ENCODE data around the gene FAM78A. TPM values are rescaled to one million over a fixed set of nuclear protein-coding genes. Genes with fewer than 3 reads are reported as not detected.

FAM78A gene
- total RNA-seq, 1 donor from 2014 or later: 9.9 TPM

DNA sequence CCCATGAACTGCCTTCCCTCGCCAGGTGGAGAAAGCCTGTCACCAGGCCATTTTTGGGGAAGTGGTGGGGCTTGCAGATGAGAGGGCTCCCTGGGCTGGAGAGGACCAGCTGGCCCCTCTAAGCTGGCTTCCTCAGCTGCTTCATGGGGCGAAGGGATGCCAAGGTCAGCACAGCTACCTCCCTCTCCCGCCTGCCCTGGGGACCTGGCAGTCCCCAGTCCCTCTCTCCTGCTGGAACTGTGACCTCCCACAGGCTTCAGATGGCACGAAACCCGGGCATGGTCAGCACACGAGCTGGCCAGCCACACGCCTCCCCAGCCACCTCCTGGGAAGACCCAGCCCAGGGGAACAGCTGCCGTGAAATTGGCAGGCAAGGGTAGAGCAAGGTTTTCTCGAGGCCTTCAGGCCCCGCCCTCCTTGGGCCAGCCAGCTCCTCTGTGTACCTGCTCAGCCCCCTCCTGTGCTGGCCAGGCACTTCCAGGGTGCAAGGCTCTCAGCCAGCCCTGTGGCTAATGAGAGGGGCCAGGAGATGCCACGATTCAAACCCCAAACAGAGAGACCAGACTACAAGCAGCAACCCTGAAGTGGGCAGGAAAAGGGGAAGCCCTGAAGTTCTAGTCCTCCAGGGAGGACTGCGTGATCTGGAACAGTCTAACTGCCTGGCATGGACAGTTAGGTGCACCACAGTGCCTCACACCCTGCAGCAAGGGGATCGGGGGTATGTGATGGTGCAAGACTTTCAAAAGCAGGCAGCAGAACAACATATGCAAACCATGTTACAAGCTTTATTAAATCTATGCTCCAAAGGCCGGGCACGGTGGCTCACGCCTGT lies 26.1 kb upstream of the FAM78A start:
- no peak for DNase-seq

DNA sequence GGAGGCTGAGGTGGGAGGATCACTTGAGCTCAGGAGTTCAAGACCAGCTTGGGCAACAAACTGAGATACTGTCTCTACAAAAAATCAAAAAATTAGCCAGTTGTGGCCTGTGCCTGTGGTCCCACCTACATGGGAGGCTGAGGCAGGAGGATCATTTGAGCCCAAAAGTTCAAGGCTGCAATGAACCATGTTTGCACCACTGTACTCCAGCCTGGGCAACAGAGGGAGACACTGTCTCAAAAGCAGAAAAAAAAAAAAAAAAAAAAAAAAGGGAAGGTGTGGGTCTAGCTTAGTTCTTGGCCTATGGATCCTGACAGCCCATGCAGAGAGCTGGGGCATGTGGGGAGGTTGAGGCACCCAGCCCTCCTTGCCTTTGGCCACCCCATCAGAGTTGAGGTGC lies 24.1 kb upstream of the FAM78A start:
- no peak for DNase-seq

GRCh38 chr9:131299961-131300347 lies 23.6 kb upstream of the FAM78A start:
- no peak for DNase-seq

DNA sequence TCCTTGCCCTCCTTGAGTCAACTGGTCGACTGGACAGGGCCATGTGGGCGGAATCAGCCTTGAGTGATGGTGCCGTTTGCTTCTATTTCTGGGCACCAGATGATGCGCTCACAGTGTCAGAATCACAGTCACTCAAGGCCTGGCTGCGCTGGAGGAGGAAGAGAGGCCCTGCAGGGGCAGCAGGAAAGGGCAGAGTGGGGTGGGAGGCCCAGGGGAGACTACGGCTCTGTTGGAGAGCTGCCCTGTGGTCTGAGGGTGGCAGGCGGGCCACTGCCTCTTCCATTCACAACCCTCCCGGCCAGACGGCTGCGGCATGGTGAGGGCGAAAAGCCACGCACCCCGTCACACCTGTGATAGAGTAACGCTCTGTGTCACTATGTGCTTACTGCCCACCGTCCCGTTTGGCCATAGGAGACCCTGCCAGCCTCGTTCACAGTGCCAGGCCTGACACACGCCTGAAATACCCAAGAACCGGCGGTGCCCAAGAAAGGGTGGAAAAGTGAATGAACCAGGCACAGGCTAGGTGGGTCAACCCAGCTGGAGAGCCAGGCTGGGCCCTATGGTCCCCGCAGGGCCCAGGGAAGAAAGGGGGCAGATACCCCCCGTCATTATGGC lies 23.1 kb upstream of the FAM78A start:
- no peak for DNase-seq

GRCh38 chr9:131298816-131299215 lies 22.5 kb upstream of the FAM78A start:
- no peak for DNase-seq

DNA sequence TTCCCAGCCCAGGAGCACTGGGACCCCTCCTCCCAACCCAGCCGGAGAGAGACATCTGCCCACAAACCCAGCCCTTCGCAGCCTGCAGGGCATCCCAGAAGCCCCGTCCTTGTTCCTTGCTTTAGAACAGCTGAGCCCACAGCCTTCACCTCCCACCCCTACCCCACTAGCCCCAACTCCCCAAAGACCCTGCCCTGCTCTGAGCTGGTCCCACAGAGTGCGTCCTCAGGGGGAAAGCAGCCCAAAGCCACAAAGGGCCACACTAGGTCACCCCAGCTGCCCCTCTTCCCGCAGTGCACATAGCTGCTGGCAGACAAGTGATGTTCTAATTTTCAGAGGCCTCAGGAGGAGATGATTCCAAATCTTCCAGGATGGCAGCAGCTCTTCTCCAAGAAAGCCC lies 22.0 kb upstream of the FAM78A start:
- no peak for DNase-seq

- no peak for DNase-seq
These were observed 21.6 kb upstream of the FAM78A start for GRCh38 chr9:131297903-131298302.

DNA sequence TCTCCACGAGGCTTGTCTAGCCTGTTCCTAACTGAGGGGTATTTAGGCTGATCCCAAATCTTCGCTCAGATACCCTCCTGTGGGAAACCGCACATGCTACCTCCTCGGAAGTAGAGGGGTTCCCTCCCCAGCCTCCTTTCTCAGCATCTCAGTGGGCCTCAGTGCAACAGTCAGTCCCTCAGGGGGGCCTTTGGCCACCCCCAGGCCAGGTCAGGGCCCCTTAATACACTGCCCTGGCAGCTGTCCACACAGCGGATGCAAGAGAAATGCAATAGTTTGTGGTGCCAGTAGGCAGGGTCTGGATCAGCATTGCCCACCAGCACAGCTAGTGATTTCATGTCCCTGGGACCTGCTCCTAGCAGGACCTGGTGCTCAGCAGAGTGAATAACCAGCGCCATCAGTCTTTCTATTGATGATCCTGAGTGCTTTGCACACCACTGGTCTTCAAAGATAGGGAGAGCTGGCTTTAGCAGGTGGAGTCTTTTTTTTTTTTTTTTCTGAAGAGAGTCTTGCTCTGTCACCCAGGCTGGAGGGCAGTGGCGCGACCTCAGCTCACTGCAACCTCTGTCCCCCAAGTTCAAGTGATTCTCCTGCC lies 20.7 kb upstream of the FAM78A start:
- no peak for DNase-seq

DNA sequence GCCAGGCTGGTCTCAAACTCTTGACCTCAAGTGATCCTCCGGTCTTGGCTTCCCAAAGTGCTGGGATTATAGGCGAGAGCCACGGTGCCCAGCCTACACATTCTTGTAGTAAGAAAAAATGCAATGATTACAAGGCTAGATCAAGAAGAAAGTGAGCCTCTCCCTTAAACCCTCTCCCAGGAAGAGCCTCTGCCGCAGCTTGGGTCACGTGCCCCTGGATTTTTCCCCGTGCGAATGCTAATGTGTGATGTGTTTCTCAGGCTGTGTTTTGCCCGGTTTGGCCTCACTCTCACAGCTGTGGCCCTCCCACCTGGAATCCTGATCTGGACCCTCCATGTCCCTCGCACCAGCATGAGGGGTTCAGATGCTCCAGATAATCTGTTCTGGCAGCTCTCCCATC lies 20.1 kb upstream of the FAM78A start:
- no peak for DNase-seq

GRCh38 chr9:131292937-131293336 lies 16.6 kb upstream of the FAM78A start:
- no peak for DNase-seq

DNA sequence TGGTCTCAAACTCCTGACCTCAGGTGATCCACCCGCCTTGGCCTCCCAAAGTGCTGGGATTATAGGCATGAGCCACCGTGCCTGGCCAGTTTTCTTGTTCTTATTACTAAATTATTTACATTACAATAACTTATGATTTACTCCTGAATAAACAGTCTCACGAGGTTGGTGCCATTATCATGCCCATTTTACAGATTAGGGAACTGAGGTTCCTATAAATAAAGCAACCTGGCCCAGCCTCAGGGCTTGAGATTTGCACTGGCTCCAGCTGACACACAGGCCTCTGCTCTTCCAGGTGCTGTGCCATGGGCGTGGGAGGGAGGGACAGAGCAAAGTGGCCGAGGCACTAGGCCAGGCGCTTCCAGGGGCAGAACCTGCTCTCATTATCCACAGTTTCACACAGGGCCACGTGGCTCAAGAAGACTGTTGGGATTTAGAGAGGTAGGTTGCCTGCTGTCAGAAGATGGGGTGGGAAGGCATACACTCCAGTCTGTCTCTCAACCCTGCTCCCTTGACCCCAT lies 15.5 kb upstream of the FAM78A start:
- DNase-seq: no peak

DNA sequence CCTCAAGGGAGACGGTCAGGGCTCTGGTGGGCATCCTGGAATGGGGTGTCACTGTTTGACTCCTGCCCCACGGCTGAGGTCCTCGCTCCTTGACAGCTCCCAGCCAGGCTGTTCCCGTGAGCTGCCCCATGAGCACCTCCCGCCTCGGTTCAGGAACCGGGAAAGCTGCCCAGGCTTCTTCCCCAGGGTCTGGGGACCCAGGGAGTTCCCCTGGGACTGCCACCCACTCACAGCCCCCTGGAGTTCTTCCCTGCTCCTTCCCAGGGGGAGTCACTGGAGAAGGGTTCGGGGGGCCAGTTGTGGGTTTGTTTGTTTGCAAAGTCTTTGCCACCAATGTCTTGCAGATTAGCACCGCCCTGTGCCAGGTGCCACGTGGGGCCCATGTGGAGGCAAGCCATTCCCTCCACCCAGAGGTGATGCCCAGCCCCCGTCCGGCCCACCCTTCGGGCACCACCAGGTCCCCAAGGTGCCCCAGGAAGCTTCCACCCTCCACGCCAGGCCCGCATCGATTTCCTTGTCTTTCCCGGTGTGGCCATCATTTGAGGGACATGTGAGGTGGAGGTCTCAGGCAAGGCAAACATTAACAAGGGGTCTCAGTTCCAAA lies 14.6 kb upstream of the FAM78A start:
- DNase-seq: no peak

GRCh38 chr9:131290036-131290766 lies 13.9 kb upstream of the FAM78A start:
- no peak for DNase-seq

GRCh38 chr9:131289301-131290035 lies 13.2 kb upstream of the FAM78A start, which contains the start of gene PLPP7:
PLPP7 (plus strand) TSS chr9:131289723; CDS start chr9:131289998, 275 bp downstream.
- peak; percentile 68 for DNase-seq

GRCh38 chr9:131288217-131288616 lies 11.9 kb upstream of the FAM78A start:
- DNase-seq: no peak

DNA sequence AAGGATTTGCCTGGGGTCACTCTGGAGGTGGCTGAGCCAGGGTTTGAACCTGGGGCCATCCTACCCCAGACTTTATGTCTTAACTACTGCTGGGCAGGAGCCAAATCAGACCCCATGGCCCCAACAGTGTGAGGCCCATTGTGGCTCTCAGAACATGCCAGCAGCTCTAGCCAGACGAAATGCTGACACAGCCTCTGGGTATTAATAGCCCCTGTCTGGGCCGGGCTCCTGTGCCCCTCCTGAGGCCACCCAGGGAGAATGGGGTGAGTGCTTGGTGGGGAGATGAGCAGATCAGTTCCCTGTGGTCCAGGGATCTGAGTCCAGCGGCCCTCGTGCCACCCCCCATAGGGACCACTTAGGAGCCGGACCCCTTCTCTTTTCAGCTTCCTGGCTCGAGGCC lies 11.0 kb upstream of the FAM78A start:
- DNase-seq: no peak

- DNase-seq: no peak
These were observed 8.5 kb upstream of the FAM78A start for GRCh38 chr9:131284856-131285255.

DNA sequence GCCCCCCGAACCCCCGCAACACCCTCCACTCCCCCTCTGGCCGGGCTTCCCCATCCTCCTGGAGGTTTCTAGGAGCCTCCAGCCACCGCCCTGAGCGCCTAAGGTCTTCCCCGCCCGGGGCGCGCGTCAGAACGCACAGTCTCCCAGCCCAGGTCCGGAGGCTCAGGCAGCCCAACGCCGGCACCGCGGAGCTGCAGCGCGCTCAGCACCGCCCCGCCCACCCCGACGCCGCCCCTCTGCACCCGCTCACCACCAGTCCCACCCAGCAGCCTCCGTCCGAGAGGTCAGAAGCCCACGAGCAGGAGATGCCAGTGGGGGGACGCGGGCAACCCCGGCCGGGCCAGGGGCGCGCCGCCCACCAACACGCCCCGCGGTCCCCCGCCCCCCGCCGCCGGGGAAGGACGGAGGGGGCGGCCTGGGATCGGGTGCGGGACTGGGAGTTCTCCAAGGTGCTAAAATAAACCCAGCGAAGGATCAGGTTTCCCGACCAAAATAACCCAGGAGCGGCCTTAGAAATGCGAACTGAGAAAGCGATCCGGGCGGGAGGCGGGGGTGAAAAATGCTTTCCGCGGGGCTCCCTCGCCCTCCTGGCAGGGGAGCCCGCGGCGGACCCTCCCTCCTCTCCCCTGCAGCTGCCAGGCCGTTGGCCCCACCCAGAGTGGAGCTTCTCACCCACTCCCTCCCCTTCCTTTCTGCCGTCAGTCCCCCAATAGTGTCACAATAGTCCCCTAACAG lies 6.5 kb upstream of the FAM78A start:
- peak; percentile 32 for DNase-seq

DNA sequence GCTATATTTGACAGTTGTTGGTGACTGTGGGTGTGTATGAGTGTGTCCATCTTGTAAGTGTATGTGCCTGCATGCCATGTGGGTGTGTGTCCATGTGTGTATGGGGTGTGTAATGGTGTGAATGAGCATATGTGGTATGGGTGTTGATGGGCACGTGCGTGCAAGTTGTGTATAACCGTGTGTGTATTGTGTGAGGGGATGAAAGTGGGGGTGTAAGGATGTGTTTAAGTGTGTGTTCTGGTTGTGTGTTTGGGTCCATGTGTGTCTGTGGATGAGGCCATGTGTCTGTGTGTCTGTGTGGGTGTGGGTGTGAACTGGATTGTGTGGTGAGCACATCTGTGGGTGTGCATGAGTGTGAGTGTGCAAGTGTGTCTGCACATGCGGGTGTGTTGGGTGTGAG lies 5.9 kb upstream of the FAM78A start:
- no peak for DNase-seq

- DNase-seq: no peak
These were observed 5.0 kb upstream of the FAM78A start for GRCh38 chr9:131281119-131281965.

Measured in dermis blood vessel endothelial cell (primary cell).